HepG2 (cell line): Measurements from ENCODE around the gene NEBL. TPM values are rescaled to one million over a fixed set of nuclear protein-coding genes. Genes with fewer than 3 reads are reported as not detected.

Experiments used
- ATAC-seq: fragments of 200-7000 bp; cut with Tn5 transposase; 3 replicates; pipeline ENCODE4 v1.9.1; 2020; ENCODE audit warnings: mild to moderate bottlenecking, moderate library complexity
- BruUV-seq: library from RNA; stranded (reverse); fragments of 400-500 nt; replicated peaks from 2 replicates; lab custom pipeline; 2021; lab: Mats Ljungman, UMichigan
- CTCF ChIA-PET: fragments of 300-600 bp; formaldehyde crosslinking; extraction: SDS; loops from one replicate; lab custom pipeline; 2021; ENCODE audit warnings: low total read pairs, inconsistent platforms, low intra/inter-chr PET ratio; lab: Yijun Ruan, JAX
- POLR2A ChIA-PET: fragments of 350-600 bp; sonication (Branson Sonifier 250); formaldehyde crosslinking; loops from one replicate; lab custom pipeline; 2020; ENCODE audit warnings: antibody characterized with exemption, inconsistent platforms; lab: Yijun Ruan, JAX
- DNase-seq: peaks from one replicate; pipeline ENCODE4 v3.0.0-alpha.2; 2015; ENCODE audit warnings: low spot score
- FAIRE-seq: peaks from 3 replicates; lab custom pipeline; 2011; peaks lifted over from hg19 to GRCh38; lab: Jason Lieb, UNC
- H2AFZ ChIP-seq: one replicate; pipeline ENCODE4 v1.6.1; 2011; ENCODE audit warnings: low read length, inconsistent platforms
- H3K27ac ChIP-seq: fragments of 300-600 bp; 3 replicates; pipeline ENCODE4 v1.8.0; 2011; ENCODE audit warnings: mixed run types, mild to moderate bottlenecking, mixed read lengths, low read length, inconsistent platforms; ENCODE audit not compliant: insufficient read depth; ENCODE audit errors: extremely low read length
- H3K27me3 ChIP-seq, 2 experiments: fragments of 200-600 bp in 1 of 2; 2 replicates in 1 of 2; 3 replicates in 1 of 2; pipeline versions ENCODE4 v1.6.0 to v1.8.0; 2011; ENCODE audit warnings: low read length in 2 of 2, mild to moderate bottlenecking in 2 of 2, moderate library complexity in 2 of 2, inconsistent platforms in 1 of 2; ENCODE audit not compliant: insufficient read depth in 2 of 2, control insufficient read depth in 1 of 2
- H3K36me3 ChIP-seq, 2 experiments: fragments of 200-600 bp in 1 of 2; replicated peaks in 1 of 2; 2 replicates in 1 of 2; 3 replicates in 1 of 2; pipeline versions ENCODE4 v1.5.1 to v1.8.0; 2011; ENCODE audit warnings: low read length in 2 of 2, inconsistent platforms in 1 of 2; ENCODE audit not compliant: insufficient read depth in 2 of 2, control insufficient read depth in 1 of 2
- H3K4me1 ChIP-seq: 2 replicates; pipeline ENCODE4 v1.5.1; 2012; ENCODE audit warnings: low read length, inconsistent platforms; ENCODE audit not compliant: insufficient read depth
- H3K4me2 ChIP-seq: 2 replicates; pipeline ENCODE4 v1.6.0; 2011; ENCODE audit warnings: low read depth, low read length, inconsistent platforms
- H3K4me3 ChIP-seq, 3 experiments: fragments of 200-600 bp in 1 of 3; sonication (generic), shearing (Covaris generic) in 1 of 3; replicated peaks in 1 of 3; 2 replicates each; pipeline ENCODE4 v1.5.1; 2011 to 2016; ENCODE audit warnings: low read length in 3 of 3, inconsistent platforms in 2 of 3, low read depth in 2 of 3, mild to moderate bottlenecking in 2 of 3, control low read depth in 1 of 3, mixed read lengths in 1 of 3; ENCODE audit not compliant: insufficient read depth in 1 of 3
- H3K79me2 ChIP-seq: one replicate; pipeline ENCODE4 v1.6.1; 2011; ENCODE audit warnings: low read length, inconsistent platforms; ENCODE audit not compliant: insufficient read depth
- H3K9ac ChIP-seq: 2 replicates; pipeline ENCODE4 v1.6.0; 2011; ENCODE audit warnings: mild to moderate bottlenecking, low read depth, low read length, inconsistent platforms; ENCODE audit not compliant: insufficient read depth
- H3K9me3 ChIP-seq: 2 replicates; pipeline ENCODE4 v1.5.1; 2012; ENCODE audit warnings: mild to moderate bottlenecking, low read length
- H4K20me1 ChIP-seq: 2 replicates; pipeline ENCODE4 v1.6.0; 2011; ENCODE audit warnings: inconsistent platforms, mild to moderate bottlenecking, low read length, moderate library complexity; ENCODE audit not compliant: insufficient read depth
- CC2D1A ChIP-seq: sonication (generic); formaldehyde crosslinking; IDR thresholded peaks from 2 replicates; pipeline ENCODE4 v1.8.1; 2023; ENCODE audit warnings: mild to moderate bottlenecking, missing genetic modification reagents
- EED ChIP-seq: sonication (generic); formaldehyde crosslinking; IDR thresholded peaks from 2 replicates; pipeline ENCODE4 v1.5.0; 2020; ENCODE audit warnings: mild to moderate bottlenecking, missing genetic modification reagents
- HCFC1 ChIP-seq: fragments of 150-350 bp; IDR thresholded peaks from 2 replicates; pipeline ENCODE4 v1.6.1; 2014; ENCODE audit warnings: low read depth, low read length
- JUNB ChIP-seq: sonication (generic); formaldehyde crosslinking; IDR thresholded peaks from 2 replicates; pipeline ENCODE4 v1.8.0; 2022; ENCODE audit warnings: missing genetic modification reagents, mild to moderate bottlenecking, borderline replicate concordance
- KIAA2018 ChIP-seq: sonication (generic); formaldehyde crosslinking; IDR thresholded peaks from 2 replicates; pipeline ENCODE4 v1.5.0; 2020; ENCODE audit warnings: mild to moderate bottlenecking, missing genetic modification reagents, borderline replicate concordance
- NFE2L1 ChIP-seq: sonication (generic); formaldehyde crosslinking; IDR thresholded peaks from 2 replicates; pipeline ENCODE4 v1.4.0; 2020; ENCODE audit warnings: missing genetic modification reagents, mild to moderate bottlenecking, borderline replicate concordance
- TBP ChIP-seq: sonication (generic); formaldehyde crosslinking; IDR thresholded peaks from 2 replicates; pipeline ENCODE4 v1.5.0; 2020; ENCODE audit warnings: missing genetic modification reagents
- ZNF280B ChIP-seq: sonication (generic); formaldehyde crosslinking; IDR thresholded peaks from 2 replicates; pipeline ENCODE4 v1.5.0; 2020; ENCODE audit warnings: missing genetic modification reagents, mild to moderate bottlenecking, borderline replicate concordance
- ZNF652 ChIP-seq: IDR thresholded peaks from 2 replicates; pipeline ENCODE4 v1.6.1; 2016; ENCODE audit warnings: low read depth, borderline replicate concordance
- ZSCAN9 ChIP-seq: IDR thresholded peaks from 2 replicates; pipeline ENCODE4 v1.6.1; 2016; ENCODE audit warnings: borderline replicate concordance
- WGBS: methylation state at CpG from one replicate; pipeline ENCODE4 v1.1.6; 2017; ENCODE audit warnings: low lambda C conversion rate; 5-methylcytosine and 5-hydroxymethylcytosine counted together
- in situ Hi-C: cut with HindIII; loops from 2 replicates; pipeline ENCODE4 v1.10.0; 2017; ENCODE audit warnings: low pct_unique_long_range_greater_than_20kb; ENCODE audit not compliant: extremely low pct_ligation_motif_present
- intact Hi-C: fragments of 100-400 bp; cut with micrococcal nuclease; formaldehyde crosslinking; loops from one replicate; pipeline ENCODE4 v1.10.0; 2022; ENCODE audit not compliant: unreplicated experiment
- polyA plus RNA-seq, 8 experiments: library from polyadenylated mRNA; depleted of rRNA in 3 of 8; stranded (reverse) in 7 of 8; unstranded in 1 of 8; fragments of >200 nt; fragmentation: Illumina TruSeq in 4 of 8; extraction: Trizol in 4 of 8; gene quantifications; 2 replicates each; pipeline versions ENCODE4 v1.2.1 to v1.2.3, GENCODE V29; 2011 to 2016; ENCODE audit warnings: low read depth in 4 of 8, missing spikeins in 1 of 8, mixed read lengths in 1 of 8; ENCODE audit not compliant: insufficient read depth in 1 of 8
- total RNA-seq, 5 experiments: library from RNA; depleted of rRNA; stranded (reverse); fragments of >200 nt; fragmentation: Illumina TruSeq; extraction: Trizol; gene quantifications; 2 replicates each; pipeline ENCODE4 v1.2.3, GENCODE V29; 2016; ENCODE audit warnings: low read depth in 1 of 5

NEBL gene
- total and polyA plus RNA-seq, 2 of the 13 experiments (the other 11 are each of a cell fraction or from before 2014, with no cell fraction given) = not detected

GRCh38 chr10:20933705-20934104 is 36.6 kb upstream of the NEBL start:
- no peak overlapping the region for H3K4me3 ChIP-seq

GRCh38 chr10:20932606-20933126 is 35.6 kb upstream of the NEBL start:
- ATAC-seq = no peak
- H2AFZ ChIP-seq = no peak overlapping the region
- POLR2A ChIA-PET = no interaction called here
- no peaks in the 10 kb centered on the region; a peak in 1 of 5 replicates for H3K27me3 ChIP-seq
- no peak overlapping the region for H3K4me2 ChIP-seq
- no peaks in the 10 kb centered on the region for H3K9me3 ChIP-seq
- no peak for FAIRE-seq
- H3K27ac ChIP-seq = no peak overlapping the region
- no peaks in the 10 kb centered on the region for H3K79me2 ChIP-seq
- 1% methylated on average over 5 of the region's 5 CpGs for WGBS
- BruUV-seq = no TSS peak
- no peak overlapping the region for H3K9ac ChIP-seq
- intact Hi-C loops = no loop called here
- in situ Hi-C loops = no loop called here
- H4K20me1 ChIP-seq = no peaks in the 10 kb centered on the region
- no peak overlapping the region for H3K4me3 ChIP-seq
- CTCF ChIA-PET = no interaction called here
- H3K36me3 ChIP-seq = no peaks in the 10 kb centered on the region
- no peak for DNase-seq
- no peaks in the 10 kb centered on the region for H3K4me1 ChIP-seq
- TF ChIP-seq KIAA2018 (CRISPR knock-in tag) (no peak), ZNF280B (CRISPR knock-in tag) (no peak), JUNB (CRISPR knock-in tag) (no peak), CC2D1A (no peak), NFE2L1 (CRISPR knock-in tag) (no peak), EED (CRISPR knock-in tag) (no peak), ZNF652 (no peak), ZSCAN9 (CRISPR knock-in tag) (no peak)

More at GRCh38 chr10:20933705-20934104, 36.6 kb upstream of the NEBL start:
- H3K9me3 ChIP-seq = no peaks in the 10 kb centered on the region
- TF ChIP-seq HCFC1 (no peak), TBP (CRISPR knock-in tag) (no peak)
- H4K20me1 ChIP-seq = no peaks in the 10 kb centered on the region
- intact Hi-C loops = no loop called here
- CTCF ChIA-PET = no interaction called here
- H3K4me1 ChIP-seq = no peaks in the 10 kb centered on the region
- no peak overlapping the region for H3K9ac ChIP-seq
- no peak overlapping the region for H2AFZ ChIP-seq
- no peak for DNase-seq
- no peak overlapping the region for H3K4me2 ChIP-seq
- ATAC-seq = no peak
- no peaks in the 10 kb centered on the region for H3K79me2 ChIP-seq
- in situ Hi-C loops = no loop called here
- H3K27ac ChIP-seq = no peak overlapping the region
- FAIRE-seq = no peak
- H3K27me3 ChIP-seq = no peaks in the 10 kb centered on the region; a peak in 1 of 5 replicates
- H3K36me3 ChIP-seq = no peaks in the 10 kb centered on the region
- POLR2A ChIA-PET = no interaction called here
- BruUV-seq = no TSS peak
- WGBS = 0% methylated on average over 2 of the region's 2 CpGs
